Skeletal muscle satellite cell (primary cell): ENCODE measurements around the gene S100A2.

ENCODE experiments used
- H3K27me3 ChIP-seq: 2 replicates; pipeline ENCODE4 v1.7.0; 2013; ENCODE audit warnings: low read length; ENCODE audit not compliant: control insufficient read depth, insufficient read depth
- H3K36me3 ChIP-seq: 2 replicates; pipeline ENCODE4 v1.7.0; 2013; ENCODE audit warnings: mild to moderate bottlenecking, control low read depth, low read length; ENCODE audit not compliant: insufficient read depth
- H3K4me1 ChIP-seq: 2 replicates; pipeline ENCODE4 v1.7.0; 2013; ENCODE audit warnings: low read length; ENCODE audit not compliant: control insufficient read depth, insufficient read depth
- H3K4me2 ChIP-seq: 2 replicates; pipeline ENCODE4 v1.7.0; 2013; ENCODE audit warnings: mild to moderate bottlenecking, low read length
- H3K4me3 ChIP-seq: 2 replicates; pipeline ENCODE4 v1.7.0; 2013; ENCODE audit warnings: low read length
- H3K9ac ChIP-seq: 2 replicates; pipeline ENCODE4 v1.7.0; 2013; ENCODE audit warnings: mild to moderate bottlenecking, low read depth, low read length, moderate library complexity
- H3K9me3 ChIP-seq: replicated peaks from 2 replicates; pipeline ENCODE4 v1.7.0; 2013; ENCODE audit warnings: mild to moderate bottlenecking, control low read depth, low read length

Gene S100A2

DNA sequence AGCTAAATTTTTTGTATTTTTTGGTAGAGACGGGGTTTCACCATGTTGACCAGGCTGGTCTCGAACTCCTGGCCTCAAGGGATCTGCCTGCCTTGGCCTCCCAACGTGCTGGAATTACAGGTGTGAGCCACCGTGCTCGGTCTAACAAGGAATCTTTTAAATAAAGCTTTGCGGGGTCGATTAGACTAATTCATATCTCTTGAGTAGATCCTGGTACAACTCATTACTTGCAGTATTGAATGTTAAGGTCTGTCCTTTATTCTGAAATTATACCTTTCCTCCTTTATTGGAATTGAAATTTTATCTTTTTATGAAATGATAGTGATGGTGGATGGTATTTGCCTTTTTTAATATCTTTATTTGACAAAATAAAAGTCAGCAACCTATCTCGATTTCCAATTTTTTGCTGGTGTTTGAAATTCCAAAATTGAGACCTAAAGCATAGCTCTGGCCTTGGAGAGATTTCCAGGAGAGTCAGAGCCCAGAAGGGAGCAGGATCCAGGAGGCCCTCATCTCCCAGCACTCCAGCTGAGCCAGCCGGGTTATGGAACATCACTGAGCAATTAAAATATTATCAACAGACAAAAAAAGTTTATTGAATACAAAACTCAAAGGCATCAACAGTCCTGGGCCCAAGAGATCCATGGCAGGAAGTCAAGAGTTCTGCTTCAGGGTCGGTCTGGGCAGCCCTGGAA lies 4.7 kb downstream of the S100A2 start:
- Histone ChIP-seq H3K27me3 (no peaks in the 10 kb centered on the region), H3K36me3 (no peaks in the 10 kb centered on the region), H3K4me1 (peaks cover 23% of the 10 kb centered on the region), H3K9ac (no peak overlapping the region), H3K9me3 (no peaks in the 10 kb centered on the region), H3K4me3 (no peak overlapping the region), H3K4me2 (no peak overlapping the region)

DNA sequence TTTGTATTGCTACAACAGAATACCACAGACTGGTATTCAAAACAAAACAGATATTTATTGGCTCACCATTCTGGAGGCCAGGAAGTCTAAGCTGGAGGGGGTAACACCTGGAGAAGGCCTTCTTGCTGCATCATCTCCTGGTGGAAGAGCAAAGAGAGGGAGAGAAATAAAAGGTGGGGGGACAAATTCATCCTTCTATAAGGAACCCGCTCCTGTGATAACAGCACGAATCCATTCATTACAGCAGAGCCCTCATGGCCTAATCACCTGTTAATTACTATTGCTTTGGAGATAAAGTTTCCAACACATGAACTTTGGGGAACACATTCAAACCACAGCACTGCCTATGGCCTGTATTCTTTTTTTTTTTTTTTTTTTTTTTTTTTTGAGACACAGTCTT lies 5.4 kb downstream of the S100A2 start:
- Histone ChIP-seq H3K36me3 (no peaks in the 10 kb centered on the region), H3K27me3 (no peaks in the 10 kb centered on the region), H3K4me2 (no peak overlapping the region), H3K9me3 (no peaks in the 10 kb centered on the region), H3K4me1 (peaks cover 17% of the 10 kb centered on the region), H3K4me3 (no peak overlapping the region), H3K9ac (no peak overlapping the region)

DNA sequence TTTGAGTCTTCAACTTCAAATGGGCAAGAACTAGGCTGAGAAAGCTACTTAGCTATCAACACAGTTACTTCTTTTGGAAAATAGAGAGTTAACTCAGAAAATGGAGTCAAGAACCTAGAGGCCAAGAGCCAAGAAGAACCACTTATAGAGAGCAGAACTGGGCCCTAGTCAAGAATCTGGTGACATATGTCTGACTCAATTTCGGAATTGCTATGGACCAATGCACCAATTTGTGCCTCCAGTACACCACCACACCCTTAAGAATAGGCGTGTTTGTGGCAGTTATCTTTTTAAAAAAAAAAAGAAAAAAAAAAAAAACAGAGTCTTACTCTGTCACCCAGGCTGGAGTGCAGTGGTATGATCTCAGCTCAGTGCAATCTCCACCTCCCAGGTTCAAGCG lies 7.8 kb downstream of the S100A2 start:
- H3K4me2 ChIP-seq: no peak overlapping the region
- H3K9ac ChIP-seq: no peak overlapping the region
- no peaks in the 10 kb centered on the region for H3K27me3 ChIP-seq
- H3K9me3 ChIP-seq: no peaks in the 10 kb centered on the region
- no peaks in the 10 kb centered on the region for H3K36me3 ChIP-seq
- H3K4me1 ChIP-seq: peaks cover 12% of the 10 kb centered on the region
- H3K4me3 ChIP-seq: no peak overlapping the region

DNA sequence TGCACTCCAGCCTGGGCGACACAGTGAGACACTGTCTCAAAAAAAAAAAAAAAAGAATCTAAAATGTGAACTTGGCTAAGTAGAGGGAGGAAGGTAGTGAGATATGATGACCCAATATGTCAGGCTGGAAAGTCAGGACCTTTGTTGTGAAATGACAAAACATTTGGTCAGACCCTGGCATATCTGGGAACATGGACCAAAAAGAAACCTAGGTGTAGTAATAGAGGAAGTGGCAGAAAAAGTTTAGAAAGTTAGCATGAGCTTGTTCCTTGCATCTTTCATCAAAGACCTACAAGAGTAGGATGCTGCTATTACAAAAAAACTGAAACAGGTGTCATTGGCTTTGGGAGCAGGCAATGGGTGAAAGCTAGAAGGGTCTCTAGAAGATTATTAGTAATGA lies 9.3 kb downstream of the S100A2 start:
- no peak overlapping the region for H3K9ac ChIP-seq
- H3K36me3 ChIP-seq: no peaks in the 10 kb centered on the region
- peaks cover 12% of the 10 kb centered on the region for H3K4me1 ChIP-seq
- no peak overlapping the region for H3K4me3 ChIP-seq
- H3K4me2 ChIP-seq: no peak overlapping the region
- no peaks in the 10 kb centered on the region for H3K27me3 ChIP-seq
- no peaks in the 10 kb centered on the region for H3K9me3 ChIP-seq

DNA sequence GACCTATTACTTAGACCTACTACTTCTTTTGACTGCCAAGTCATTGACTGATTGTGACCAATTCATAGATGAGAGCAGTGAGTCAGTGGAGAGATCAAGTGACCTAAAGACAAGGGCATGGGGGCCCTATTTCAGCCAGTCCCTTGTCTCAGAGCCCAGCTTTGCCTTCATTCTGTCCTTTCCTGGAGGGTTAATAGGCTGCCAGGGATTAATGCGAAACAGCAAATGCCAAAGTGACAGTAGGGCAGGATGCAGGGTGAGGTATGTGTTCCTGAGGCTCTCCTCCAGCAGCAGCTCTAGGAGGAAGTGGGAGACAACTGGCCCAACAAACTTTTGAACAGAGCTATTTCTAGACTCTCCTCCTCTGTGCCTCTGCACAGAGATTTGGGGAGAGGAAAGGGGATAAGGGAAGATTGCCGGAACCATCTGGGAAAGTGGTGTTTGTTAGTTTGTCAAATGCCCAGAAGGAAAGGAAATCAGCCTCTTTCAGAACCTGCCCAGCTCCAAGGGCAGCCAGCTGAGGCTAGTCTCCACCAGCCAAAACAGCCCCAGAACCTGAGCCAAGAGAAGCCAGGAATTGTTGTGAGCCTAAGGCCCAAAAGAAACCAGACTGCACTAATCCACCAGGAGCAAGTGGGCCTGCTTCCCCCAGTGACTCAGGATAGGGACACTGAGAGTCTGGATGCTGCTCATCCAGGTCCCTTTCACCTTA lies 11.7 kb downstream of the S100A2 start:
- H3K27me3 ChIP-seq: no peaks in the 10 kb centered on the region
- no peaks in the 10 kb centered on the region for H3K36me3 ChIP-seq
- H3K9ac ChIP-seq: peak overlapping the region; percentile 48
- H3K4me2 ChIP-seq: no peak overlapping the region
- no peak overlapping the region for H3K4me3 ChIP-seq
- H3K9me3 ChIP-seq: no peaks in the 10 kb centered on the region
- peaks cover 23% of the 10 kb centered on the region for H3K4me1 ChIP-seq

DNA sequence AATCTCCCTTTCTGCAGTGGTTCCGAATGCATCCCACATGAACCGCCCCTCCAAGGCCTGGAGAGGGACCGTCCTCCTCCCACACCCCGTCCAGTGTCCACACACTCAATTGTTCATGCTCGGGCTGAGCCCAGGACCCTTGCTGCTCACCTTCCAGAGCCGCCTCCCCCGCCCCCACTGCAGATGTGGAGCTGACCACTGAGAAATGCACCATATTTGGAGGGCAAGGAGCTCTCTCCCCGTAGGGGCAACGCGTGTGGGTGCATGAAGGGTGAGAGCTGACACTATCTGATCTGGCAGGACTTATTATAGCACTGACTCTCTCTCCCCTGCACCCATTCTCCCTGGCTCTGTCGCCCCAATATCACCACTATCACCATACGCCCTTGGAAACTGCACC lies 12.5 kb downstream of the S100A2 start:
- Histone ChIP-seq H3K9ac (no peak overlapping the region), H3K9me3 (no peaks in the 10 kb centered on the region), H3K36me3 (no peaks in the 10 kb centered on the region), H3K4me2 (no peak overlapping the region), H3K4me3 (no peak overlapping the region), H3K27me3 (no peaks in the 10 kb centered on the region), H3K4me1 (peaks cover 31% of the 10 kb centered on the region)

DNA sequence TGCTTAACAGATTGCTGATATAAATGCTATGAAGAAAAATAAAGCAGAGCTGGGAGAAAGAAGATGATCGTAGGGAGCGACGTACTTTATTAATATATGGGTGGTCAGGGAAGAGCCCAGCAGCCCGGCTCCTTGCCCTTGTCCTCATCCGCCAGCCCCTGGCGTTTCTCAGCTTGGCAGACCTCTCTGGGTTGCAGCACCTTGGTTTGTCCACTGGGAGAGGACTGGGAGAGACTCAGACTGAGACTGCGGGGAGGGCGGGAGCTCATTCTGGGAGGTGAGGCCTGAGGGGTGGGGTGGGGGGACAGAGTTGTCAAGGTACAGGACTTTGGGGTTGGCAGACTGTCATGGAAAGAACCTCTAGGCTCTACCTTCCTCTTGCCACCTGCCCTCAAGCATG lies 13.3 kb downstream of the S100A2 start:
- no peak overlapping the region for H3K4me2 ChIP-seq
- no peaks in the 10 kb centered on the region for H3K27me3 ChIP-seq
- no peak overlapping the region for H3K9ac ChIP-seq
- H3K4me1 ChIP-seq: peaks cover 32% of the 10 kb centered on the region
- H3K36me3 ChIP-seq: no peaks in the 10 kb centered on the region
- no peak overlapping the region for H3K4me3 ChIP-seq
- H3K9me3 ChIP-seq: no peaks in the 10 kb centered on the region

DNA sequence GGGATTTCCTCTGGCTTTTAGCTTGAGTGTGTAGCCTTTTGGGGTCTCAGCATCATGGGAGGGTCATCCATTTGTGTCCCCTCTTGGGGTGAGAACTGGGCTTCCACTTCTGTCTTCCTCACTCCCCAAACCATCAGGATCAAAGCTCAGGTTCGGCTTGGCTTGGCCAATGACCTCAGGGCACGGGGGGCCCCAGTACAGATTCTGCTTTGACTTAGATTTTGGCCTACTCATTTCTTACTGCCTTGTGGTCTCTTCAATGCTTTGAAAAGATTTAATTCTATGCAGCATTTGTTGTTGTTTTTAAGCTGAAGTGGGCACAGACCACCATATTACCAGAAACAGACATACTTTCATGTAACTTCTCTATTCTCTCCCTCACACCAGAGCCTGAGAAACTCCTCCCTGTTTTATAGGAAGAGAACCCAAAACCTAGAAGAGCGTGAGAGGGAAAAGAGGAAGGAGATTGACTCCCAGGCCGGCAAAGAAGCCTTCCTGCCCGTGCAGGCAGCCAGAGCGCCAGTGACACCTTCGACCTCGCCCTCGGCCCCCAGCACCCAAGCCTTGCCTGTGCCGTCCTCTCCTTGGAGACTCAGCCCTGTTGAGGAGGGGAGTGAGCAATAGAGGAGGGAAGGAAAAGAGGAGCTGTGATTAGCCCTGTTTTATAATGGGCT lies 14.7 kb downstream of the S100A2 start:
- Histone ChIP-seq H3K36me3 (no peaks in the 10 kb centered on the region), H3K4me2 (no peak overlapping the region), H3K4me3 (no peak overlapping the region), H3K27me3 (no peaks in the 10 kb centered on the region), H3K9ac (no peak overlapping the region), H3K9me3 (no peaks in the 10 kb centered on the region), H3K4me1 (peaks cover 41% of the 10 kb centered on the region)

DNA sequence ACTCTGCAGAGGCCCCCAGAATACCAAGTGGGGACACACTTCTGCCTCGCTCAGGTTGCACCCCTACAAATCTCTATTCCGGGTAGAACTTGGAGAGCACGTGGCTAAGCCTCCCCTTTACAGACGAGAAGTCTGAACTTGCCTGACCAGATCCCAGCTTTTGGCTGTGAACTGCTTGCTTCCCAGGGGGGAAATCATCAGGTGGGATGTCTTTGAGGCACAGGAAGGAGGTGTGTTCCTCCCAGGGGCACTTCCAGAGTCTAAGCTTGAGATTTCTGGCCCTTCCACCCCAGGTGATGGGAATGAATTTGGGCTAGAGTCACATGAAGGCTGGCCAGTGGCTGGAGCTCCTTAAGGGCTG lies 15.3 kb downstream of the S100A2 start:
- no peak overlapping the region for H3K9ac ChIP-seq
- no peaks in the 10 kb centered on the region for H3K27me3 ChIP-seq
- H3K4me2 ChIP-seq: no peak overlapping the region
- H3K36me3 ChIP-seq: no peaks in the 10 kb centered on the region
- H3K4me1 ChIP-seq: peaks cover 47% of the 10 kb centered on the region
- H3K9me3 ChIP-seq: no peaks in the 10 kb centered on the region
- H3K4me3 ChIP-seq: no peak overlapping the region

DNA sequence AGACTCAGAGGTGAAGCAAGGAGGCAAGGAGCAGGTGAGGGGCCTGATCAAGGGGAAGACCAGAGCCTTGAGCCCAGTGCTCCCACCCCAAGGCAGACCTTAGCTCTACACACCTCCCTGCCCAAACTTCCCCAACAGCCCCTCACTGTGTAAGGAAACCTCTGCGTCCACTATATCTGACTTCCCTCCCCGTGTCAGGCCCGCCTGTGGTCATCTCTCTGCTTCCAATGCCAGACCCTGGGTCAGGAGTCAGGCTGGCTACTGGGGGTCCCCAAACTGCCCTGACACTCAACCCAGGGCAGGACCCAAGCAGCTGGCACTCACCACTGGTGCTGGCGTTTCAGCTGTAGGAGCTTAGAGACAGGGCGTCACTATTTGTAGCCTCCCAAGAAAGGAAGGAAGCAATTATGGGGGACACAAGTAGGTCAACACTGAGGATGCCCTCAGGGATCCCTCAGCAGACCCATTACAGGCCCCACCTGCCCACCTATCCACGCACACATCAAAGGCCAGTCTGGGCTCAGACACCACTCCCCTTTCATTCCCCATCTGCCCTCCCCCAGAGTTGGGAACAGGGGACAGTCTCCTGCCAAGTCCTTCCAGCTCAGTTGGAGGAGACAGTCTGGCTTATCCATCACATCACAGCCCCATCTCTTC lies 15.8 kb downstream of the S100A2 start:
- Histone ChIP-seq H3K9me3 (no peaks in the 10 kb centered on the region), H3K4me1 (peaks cover 52% of the 10 kb centered on the region), H3K9ac (no peak overlapping the region), H3K4me2 (peak overlapping the region; percentile 59), H3K36me3 (no peaks in the 10 kb centered on the region), H3K27me3 (no peaks in the 10 kb centered on the region), H3K4me3 (no peak overlapping the region)
